ENCODE results near the gene HSD17B11.
A peak's percentile ranks its signal among the peaks of the same experiment; 100 is the strongest.
"Not testable (repeated sequence)": the region's sequence is repeated elsewhere in the genome, so short reads cannot be mapped to it uniquely, and the experiment has no call there.

The HSD17B11 gene, protein sequence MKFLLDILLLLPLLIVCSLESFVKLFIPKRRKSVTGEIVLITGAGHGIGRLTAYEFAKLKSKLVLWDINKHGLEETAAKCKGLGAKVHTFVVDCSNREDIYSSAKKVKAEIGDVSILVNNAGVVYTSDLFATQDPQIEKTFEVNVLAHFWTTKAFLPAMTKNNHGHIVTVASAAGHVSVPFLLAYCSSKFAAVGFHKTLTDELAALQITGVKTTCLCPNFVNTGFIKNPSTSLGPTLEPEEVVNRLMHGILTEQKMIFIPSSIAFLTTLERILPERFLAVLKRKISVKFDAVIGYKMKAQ

GRCh38 chr4:87390891-87391575 is at the start of gene HSD17B11:
Gene HSD17B11 (minus strand): TSS chr4:87391188. CDS start chr4:87391070, 118 bp downstream.
- DNase-seq (ENCODE audit: low read depth): peak; percentile 71

- DNase-seq (ENCODE audit: low read depth): no peak
Observed at GRCh38 chr4:87433342-87433741, 42.4 kb upstream of the HSD17B11 start.

DNA sequence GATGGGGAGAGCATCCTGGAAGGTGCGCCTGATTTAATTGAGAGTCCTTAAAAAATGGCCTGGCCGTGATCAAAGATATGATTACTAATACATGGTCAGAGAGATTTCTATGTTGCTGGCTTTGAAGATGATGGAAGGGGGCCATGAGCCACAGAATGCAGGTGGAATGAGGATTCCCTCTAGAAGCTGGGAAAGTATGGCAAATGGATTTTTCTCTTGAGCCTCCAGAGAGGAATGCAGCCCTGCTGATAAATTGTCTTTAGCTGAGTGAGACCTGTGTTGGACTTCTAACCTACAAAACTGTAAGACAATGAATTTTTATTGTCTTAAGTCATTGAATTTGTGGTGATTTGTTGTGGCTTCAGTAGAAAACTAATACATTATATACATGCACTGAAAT is 39.0 kb upstream of the HSD17B11 start:
- DNase-seq (ENCODE audit: low read depth): no peak

- no peak for DNase-seq (ENCODE audit: low read depth)
Observed at GRCh38 chr4:87428979-87429378, 38.0 kb upstream of the HSD17B11 start.

- no peak for DNase-seq (ENCODE audit: low read depth)
Observed at GRCh38 chr4:87427518-87427868, 36.5 kb upstream of the HSD17B11 start.

- no peak for DNase-seq (ENCODE audit: low read depth)
Observed at GRCh38 chr4:87426865-87427517, 36.0 kb upstream of the HSD17B11 start.

- DNase-seq (ENCODE audit: low read depth): no peak
Observed at GRCh38 chr4:87425711-87426110, 34.7 kb upstream of the HSD17B11 start.

DNA sequence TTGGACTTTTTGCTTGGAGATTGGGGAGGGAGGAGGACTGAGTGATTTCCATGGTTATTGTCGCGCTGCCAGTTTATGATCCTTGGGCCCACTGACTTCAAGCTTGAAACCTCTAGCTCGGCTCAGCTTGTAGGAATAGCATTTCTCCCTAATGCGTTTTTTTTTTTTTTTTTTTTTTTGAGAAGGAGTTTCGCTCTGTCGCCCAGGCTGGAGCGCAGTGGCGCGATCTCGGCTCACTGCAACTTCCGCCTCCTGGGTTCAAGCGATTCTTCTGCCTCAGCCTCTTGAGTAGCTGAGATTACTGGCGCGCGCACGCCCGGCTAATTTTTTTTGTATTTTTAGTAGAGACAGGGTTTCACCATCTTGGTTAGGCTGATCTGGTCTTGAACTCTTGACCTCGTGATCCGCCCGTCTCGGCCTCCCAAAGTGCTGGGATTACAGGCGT is 33.1 kb upstream of the HSD17B11 start:
- DNase-seq (ENCODE audit: low read depth): not testable (repeated sequence)

- DNase-seq (ENCODE audit: low read depth): no peak
Observed at GRCh38 chr4:87423317-87424098, 32.5 kb upstream of the HSD17B11 start.

DNA sequence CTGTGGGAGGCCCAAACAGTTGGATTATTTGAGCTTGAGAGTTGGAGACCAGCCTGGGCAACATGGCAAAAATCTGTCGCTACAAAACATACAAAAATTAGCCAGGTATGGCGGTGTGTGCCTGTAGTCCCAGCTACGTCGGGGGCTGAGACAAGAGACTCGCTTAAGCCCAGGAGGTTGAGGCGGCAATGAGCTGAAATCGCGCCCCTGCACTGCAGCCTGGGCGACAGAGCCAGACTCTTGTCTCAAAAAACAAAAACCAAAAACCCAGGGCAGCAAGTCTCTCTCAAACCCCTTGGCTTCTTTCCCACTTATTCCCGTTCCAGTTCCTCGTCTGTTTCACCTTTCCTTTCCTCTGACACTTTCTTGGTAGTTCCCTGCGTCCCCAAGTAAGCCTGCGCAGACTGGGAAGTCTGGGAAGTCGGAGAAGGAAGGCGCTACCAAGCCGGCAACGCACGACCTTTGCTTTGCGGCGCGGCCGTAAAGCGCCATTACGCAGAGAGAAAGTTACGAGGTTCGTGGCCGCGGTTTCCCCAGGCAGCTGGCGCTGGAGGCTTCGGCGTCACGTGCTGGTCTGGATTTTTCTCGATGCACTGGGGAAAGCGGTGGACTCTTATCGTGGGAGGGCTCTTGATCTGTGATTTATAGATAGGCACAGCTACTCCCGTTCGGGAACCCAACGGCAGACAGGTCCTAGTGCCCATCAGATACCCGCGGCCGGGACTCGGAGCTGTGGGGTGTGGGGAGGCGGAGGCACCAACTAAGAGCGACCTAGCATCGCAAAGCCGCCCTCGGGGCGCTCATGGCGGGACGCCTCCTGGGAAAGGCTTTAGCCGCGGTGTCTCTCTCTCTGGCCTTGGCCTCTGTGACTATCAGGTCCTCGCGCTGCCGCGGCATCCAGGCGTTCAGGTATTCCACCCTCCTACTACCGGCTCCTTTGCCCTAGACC is 31.4 kb upstream of the HSD17B11 start, which contains the start of gene NUDT9:
Gene NUDT9 (plus strand): TSS at position 470 of the 949 bp plus-strand sequence. CDS start 333 bp downstream, at position 803.
- peak; percentile 73 for DNase-seq (ENCODE audit: low read depth)

DNA sequence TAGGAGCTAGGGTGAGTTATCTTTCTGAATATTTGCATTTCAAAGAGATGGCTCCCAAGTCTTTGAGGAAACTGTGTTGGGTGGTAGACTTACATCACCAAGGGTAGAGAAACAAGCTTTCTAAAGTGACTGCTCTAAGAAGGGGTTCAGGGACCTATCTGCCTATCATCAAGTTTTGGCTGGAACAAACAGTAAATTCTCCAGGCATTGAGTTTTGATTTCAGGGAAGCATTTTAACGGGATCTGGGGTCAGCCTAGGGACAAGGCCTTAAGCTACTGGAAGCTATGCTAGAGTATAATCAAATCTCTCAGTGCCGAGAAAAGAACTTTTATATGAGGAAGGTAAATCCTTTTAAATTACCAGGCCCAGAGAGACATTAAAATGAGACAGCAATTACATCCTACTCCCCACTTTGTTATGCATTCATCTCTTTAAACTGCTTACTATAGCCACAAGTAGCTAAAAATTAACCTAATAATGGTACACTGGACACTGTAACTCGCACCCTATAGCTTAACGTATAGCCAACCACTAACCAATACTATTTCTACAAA is 29.4 kb upstream of the HSD17B11 start:
- DNase-seq (ENCODE audit: low read depth): no peak

- no peak for DNase-seq (ENCODE audit: low read depth)
Observed at GRCh38 chr4:87419578-87420249, 28.7 kb upstream of the HSD17B11 start.

DNA sequence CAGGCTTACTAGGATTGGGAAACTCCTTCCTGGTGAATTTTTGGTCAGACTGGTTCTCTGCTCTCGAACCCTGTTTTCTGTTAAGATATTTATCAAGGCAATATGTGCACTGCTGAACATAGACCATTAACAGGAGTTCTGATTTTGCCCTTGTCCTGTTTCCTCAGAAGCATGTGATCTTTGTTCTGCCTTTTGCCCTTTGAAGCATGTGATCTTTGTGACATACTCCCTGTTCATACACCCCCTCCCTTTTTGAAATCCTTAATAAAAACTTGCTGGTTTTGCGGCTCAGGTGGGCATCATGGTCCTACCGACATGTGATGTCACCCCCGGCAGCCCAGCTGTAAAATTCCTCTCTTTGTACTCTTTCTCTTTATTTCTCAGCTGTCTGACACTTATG is 27.4 kb upstream of the HSD17B11 start:
- DNase-seq (ENCODE audit: low read depth): not testable (repeated sequence)

GRCh38 chr4:87416965-87417364 is 26.0 kb upstream of the HSD17B11 start:
- no peak for DNase-seq (ENCODE audit: low read depth)

GRCh38 chr4:87414816-87415215 is 23.8 kb upstream of the HSD17B11 start:
- no peak for DNase-seq (ENCODE audit: low read depth)

DNA sequence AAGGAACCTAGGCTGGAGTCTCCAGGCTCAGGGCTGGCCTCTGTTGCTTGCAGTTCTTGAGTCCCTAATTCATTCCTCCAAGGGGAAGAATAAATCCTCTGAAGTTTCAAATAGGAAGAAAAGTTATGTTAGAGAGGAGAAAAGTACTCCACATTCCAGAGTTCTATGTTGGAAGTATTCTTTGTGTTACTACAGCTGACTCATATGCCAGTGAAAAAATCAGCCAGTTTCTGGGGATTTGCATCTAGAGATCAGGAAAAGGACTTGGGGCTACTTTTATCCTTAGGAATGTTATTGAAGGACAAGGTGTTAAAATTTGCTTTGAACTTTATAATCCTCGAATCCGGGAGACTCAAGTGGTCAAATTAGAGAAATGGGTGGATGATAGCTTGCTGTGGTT is 19.7 kb upstream of the HSD17B11 start:
- no peak for DNase-seq (ENCODE audit: low read depth)

DNA sequence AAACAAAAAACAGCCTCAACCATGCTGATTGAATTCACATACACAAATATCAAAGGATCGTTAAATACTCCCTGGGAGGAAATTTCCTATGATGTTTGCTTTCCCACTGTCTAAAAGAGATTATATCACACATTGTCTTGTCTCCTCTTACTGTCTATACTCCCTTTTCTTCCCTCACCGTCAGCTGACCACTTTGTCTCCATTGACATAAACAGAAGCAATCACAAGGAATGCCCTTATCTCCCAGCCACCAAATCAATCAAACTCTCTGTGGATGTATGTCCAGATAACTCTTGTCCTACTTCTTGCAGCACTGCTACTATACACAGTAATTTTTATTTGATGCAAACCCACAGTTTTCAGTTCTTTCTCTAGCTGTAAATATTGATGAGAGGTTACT is 19.2 kb upstream of the HSD17B11 start:
- no peak for DNase-seq (ENCODE audit: low read depth)

DNA sequence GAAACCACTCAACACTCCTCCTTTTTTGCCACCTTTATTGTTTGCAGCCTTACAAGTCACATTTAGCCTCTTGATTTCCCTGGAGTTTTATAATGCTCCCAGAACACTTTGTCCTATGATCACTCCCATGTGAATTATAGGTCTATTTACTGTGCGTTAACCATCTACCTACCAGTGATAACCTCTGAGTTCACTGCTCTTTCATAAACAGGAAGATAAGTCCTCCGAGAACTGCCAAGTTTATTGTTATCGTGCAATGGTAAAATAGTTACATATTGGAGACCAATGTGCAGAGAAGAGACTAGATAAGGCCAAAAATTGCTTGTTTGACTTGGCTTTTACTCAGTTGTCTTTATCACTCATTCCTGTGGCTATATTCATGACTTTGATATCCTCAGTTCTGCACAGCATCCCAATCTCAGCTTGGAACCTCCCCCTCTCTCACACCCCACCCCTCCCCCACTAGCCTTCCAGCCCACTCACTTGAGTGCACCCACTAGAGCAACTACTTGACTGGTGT is 18.5 kb upstream of the HSD17B11 start:
- no peak for DNase-seq (ENCODE audit: low read depth)

GRCh38 chr4:87406902-87407301 is 15.9 kb upstream of the HSD17B11 start:
- DNase-seq (ENCODE audit: low read depth): not testable (repeated sequence)

- no peak for DNase-seq (ENCODE audit: low read depth)
Observed at GRCh38 chr4:87406462-87406861, 15.5 kb upstream of the HSD17B11 start.

Data from stimulated activated CD8-positive, alpha-beta memory T cell treated with anti-CD3 and anti-CD28 coated beads, Interleukin-12 subunit alpha, Interleukin-12 subunit beta, amount 100 ng/mL, for 1 hour (primary cell).